Measurements from ENCODE around the gene GZF1. TPM values are rescaled to one million over a fixed set of nuclear protein-coding genes. Genes with fewer than 3 reads are reported as not detected.

The GZF1 gene
- polyA plus RNA-seq, 3 donors: 5.5 to 215 (median 7.0) TPM

- intact Hi-C loops (cut with micrococcal nuclease): loop anchor here in 1 of 2 donors (2.0 kb wide), 1 partner anchor 13 kb away; no protein-coding TSS in a partner anchor
- H4K20me1 ChIP-seq (ENCODE audit: insufficient read depth, low read length): no peaks in the 10 kb centered on the region
Measured at GRCh38 chr20:23335521-23335920, 26.5 kb upstream of the GZF1 start.

GRCh38 chr20:23336476-23336875, 25.5 kb upstream of the GZF1 start:
- Mint-ChIP-seq H3K36me3 (no peaks in the 10 kb centered on the region), H3K4me3 (no peak overlapping the region), H3K27ac (peak overlapping the region in 1 of 7 donors; percentile 25), H3K9me3 (peaks cover 0 to 2% (median 0%) of the 10 kb centered on the region in 7 donors), H3K4me1 (peaks cover 17% of the 10 kb centered on the region), H3K27me3 (ENCODE audit: low read depth in 3 of 3) (peaks cover 0 to 6% (median 0%) of the 10 kb centered on the region in 3 donors)
- no peaks in the 10 kb centered on the region for H3K36me3 ChIP-seq (replicated peaks in 1 of 2; ENCODE audit: control insufficient read depth in 1 of 2, insufficient read depth in 2 of 2, low read length in 2 of 2)
- no peaks in the 10 kb centered on the region for H3K27me3 ChIP-seq (ENCODE audit: control insufficient read depth in 2 of 2, insufficient read depth in 2 of 2, low read length in 2 of 2)
- H3K9ac ChIP-seq (ENCODE audit: insufficient read depth, low read length, poor library complexity, severe bottlenecking): no peak overlapping the region
- DNase-seq: no peak
- no peaks in the 10 kb centered on the region for H3K9me3 ChIP-seq (replicated peaks in 1 of 2; ENCODE audit: control insufficient read depth in 1 of 2, insufficient read depth in 1 of 2, low read length in 2 of 2)
- H3K79me2 ChIP-seq (ENCODE audit: insufficient read depth, low read length): no peaks in the 10 kb centered on the region
- intact Hi-C loops (cut with micrococcal nuclease): no loop called here
- WGBS (ENCODE audit: insufficient coverage): 100% methylated on average over 5 of the region's 5 CpGs
- no peak overlapping the region for H3K4me3 ChIP-seq (replicated peaks in 1 of 3; ENCODE audit: low read depth in 2 of 3, low read length in 3 of 3)
- no peak overlapping the region for H3K4me2 ChIP-seq (replicated peaks; ENCODE audit: extremely low read depth, low read length, poor library complexity, severe bottlenecking)
- no peaks in the 10 kb centered on the region for H4K20me1 ChIP-seq (ENCODE audit: insufficient read depth, low read length)
- no peak for TF ChIP-seq CTCF (IDR thresholded peaks at IDR 0.05)
- no peak overlapping the region for H3K27ac ChIP-seq (ENCODE audit: low read depth in 1 of 2, low read length in 2 of 2)
- H2AFZ ChIP-seq (ENCODE audit: insufficient read depth, low read depth, low read length, poor library complexity, severe bottlenecking): no peak overlapping the region
- H3K4me1 ChIP-seq (ENCODE audit: control insufficient read depth in 1 of 2, insufficient read depth in 2 of 2, low read length in 2 of 2): no peaks in the 10 kb centered on the region

More at GRCh38 chr20:23335521-23335920, 26.5 kb upstream of the GZF1 start:
- peaks cover 0 to 7% (median 0%) of the 10 kb centered on the region in 3 donors for H3K27me3 Mint-ChIP-seq (ENCODE audit: low read depth in 3 of 3)
- H3K27me3 ChIP-seq (ENCODE audit: control insufficient read depth in 2 of 2, insufficient read depth in 2 of 2, low read length in 2 of 2): no peaks in the 10 kb centered on the region
- H3K4me1 Mint-ChIP-seq: peaks cover 17% of the 10 kb centered on the region
- 95% methylated on average over 2 of the region's 5 CpGs for WGBS (ENCODE audit: insufficient coverage)
- no peaks in the 10 kb centered on the region for H3K9me3 ChIP-seq (replicated peaks in 1 of 2; ENCODE audit: control insufficient read depth in 1 of 2, insufficient read depth in 1 of 2, low read length in 2 of 2)
- no peak overlapping the region for H2AFZ ChIP-seq (ENCODE audit: insufficient read depth, low read depth, low read length, poor library complexity, severe bottlenecking)
- H3K27ac ChIP-seq (ENCODE audit: low read depth in 1 of 2, low read length in 2 of 2): no peak overlapping the region
- no peak overlapping the region for H3K4me3 Mint-ChIP-seq
- H3K4me2 ChIP-seq (replicated peaks; ENCODE audit: extremely low read depth, low read length, poor library complexity, severe bottlenecking): no peak overlapping the region
- TF ChIP-seq CTCF (IDR thresholded peaks at IDR 0.05): no peak
- peaks cover 0 to 4% (median 0%) of the 10 kb centered on the region in 7 donors for H3K9me3 Mint-ChIP-seq
- no peaks in the 10 kb centered on the region for H3K36me3 ChIP-seq (replicated peaks in 1 of 2; ENCODE audit: control insufficient read depth in 1 of 2, insufficient read depth in 2 of 2, low read length in 2 of 2)
- no peak for DNase-seq
- no peak overlapping the region for H3K9ac ChIP-seq (ENCODE audit: insufficient read depth, low read length, poor library complexity, severe bottlenecking)
- no peak overlapping the region for H3K27ac Mint-ChIP-seq
- H3K4me3 ChIP-seq (replicated peaks in 1 of 3; ENCODE audit: low read depth in 2 of 3, low read length in 3 of 3): no peak overlapping the region
- H3K36me3 Mint-ChIP-seq: no peaks in the 10 kb centered on the region
- no peaks in the 10 kb centered on the region for H3K4me1 ChIP-seq (ENCODE audit: control insufficient read depth in 1 of 2, insufficient read depth in 2 of 2, low read length in 2 of 2)
- H3K79me2 ChIP-seq (ENCODE audit: insufficient read depth, low read length): no peaks in the 10 kb centered on the region
